Neutrophil (primary cell): ENCODE data around the gene WDR62.

Experiments used
- H3K27ac ChIP-seq: fragments of 200-600 bp; sonication (generic); 2 replicates; pipeline ENCODE4 v1.5.1; 2016; ENCODE audit warnings: mild to moderate bottlenecking, moderate library complexity
- H3K27me3 ChIP-seq: fragments of 200-600 bp; sonication (generic); 2 replicates; pipeline ENCODE4 v1.6.0; 2016; ENCODE audit warnings: mild to moderate bottlenecking
- H3K36me3 ChIP-seq: fragments of 200-600 bp; sonication (generic); 2 replicates; pipeline ENCODE4 v1.5.1; 2017
- H3K4me1 ChIP-seq, 2 experiments: fragments of 200-600 bp in 1 of 2; sonication (generic) in 1 of 2; 1 replicate in 1 of 2; 2 replicates in 1 of 2; pipeline versions ENCODE4 v1.5.1 to v1.6.1; 2013 to 2016; ENCODE audit warnings: low read depth in 1 of 2, low read length in 1 of 2, mild to moderate bottlenecking in 1 of 2, moderate library complexity in 1 of 2; ENCODE audit not compliant: control insufficient read depth in 1 of 2, insufficient read depth in 1 of 2
- H3K4me3 ChIP-seq, 2 experiments: fragments of 200-600 bp in 1 of 2; sonication (generic) in 1 of 2; 1 replicate in 1 of 2; 2 replicates in 1 of 2; pipeline ENCODE4 v1.5.1; 2013 to 2016; ENCODE audit warnings: low read depth in 1 of 2, low read length in 1 of 2, mild to moderate bottlenecking in 1 of 2, moderate library complexity in 1 of 2
- H3K9me3 ChIP-seq: fragments of 200-600 bp; sonication (generic); 2 replicates; pipeline ENCODE4 v1.5.1; 2016
- TF ChIP-seq, protein P1 (sequence below): fragments of 200-600 bp; sonication (generic); IDR thresholded peaks from 2 replicates; pipeline ENCODE4 v1.5.1; 2016; ENCODE audit warnings: antibody characterized with exemption

The WDR62 gene

DNA sequence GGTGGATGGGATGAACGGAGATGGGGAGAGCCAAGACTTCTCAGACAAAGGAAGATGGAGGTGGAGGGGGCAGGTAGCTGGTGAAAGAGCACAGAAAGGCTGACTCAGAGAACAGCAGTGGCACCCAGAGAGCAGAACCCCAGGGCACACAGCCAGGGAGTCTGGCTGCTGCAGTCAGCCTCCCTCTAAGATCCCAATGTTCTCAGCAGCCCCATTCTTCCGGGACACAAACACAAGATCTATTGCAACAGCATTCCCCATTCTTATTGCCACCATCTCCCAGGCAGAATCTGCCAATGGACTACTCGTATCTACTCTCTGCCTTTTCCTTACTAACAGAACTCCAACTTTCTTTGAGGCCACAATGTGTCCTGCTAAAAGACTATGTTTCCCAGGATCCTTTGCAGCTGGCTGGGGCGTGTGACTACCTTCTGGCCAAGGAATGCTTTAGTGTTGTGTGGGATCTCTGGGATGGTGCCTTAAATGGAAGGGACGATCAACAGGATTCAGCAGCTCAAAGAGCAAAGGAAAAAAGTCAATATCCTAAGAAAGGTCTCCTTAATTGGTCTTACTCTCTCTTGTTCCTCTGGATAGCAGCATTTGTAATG is 8.2 kb upstream of the WDR62 start:
- TF ChIP-seq, protein P1, sequence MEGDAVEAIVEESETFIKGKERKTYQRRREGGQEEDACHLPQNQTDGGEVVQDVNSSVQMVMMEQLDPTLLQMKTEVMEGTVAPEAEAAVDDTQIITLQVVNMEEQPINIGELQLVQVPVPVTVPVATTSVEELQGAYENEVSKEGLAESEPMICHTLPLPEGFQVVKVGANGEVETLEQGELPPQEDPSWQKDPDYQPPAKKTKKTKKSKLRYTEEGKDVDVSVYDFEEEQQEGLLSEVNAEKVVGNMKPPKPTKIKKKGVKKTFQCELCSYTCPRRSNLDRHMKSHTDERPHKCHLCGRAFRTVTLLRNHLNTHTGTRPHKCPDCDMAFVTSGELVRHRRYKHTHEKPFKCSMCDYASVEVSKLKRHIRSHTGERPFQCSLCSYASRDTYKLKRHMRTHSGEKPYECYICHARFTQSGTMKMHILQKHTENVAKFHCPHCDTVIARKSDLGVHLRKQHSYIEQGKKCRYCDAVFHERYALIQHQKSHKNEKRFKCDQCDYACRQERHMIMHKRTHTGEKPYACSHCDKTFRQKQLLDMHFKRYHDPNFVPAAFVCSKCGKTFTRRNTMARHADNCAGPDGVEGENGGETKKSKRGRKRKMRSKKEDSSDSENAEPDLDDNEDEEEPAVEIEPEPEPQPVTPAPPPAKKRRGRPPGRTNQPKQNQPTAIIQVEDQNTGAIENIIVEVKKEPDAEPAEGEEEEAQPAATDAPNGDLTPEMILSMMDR = no peak
- Histone ChIP-seq H3K4me3 (no peak overlapping the region), H3K9me3 (no peaks in the 10 kb centered on the region), H3K36me3 (no peaks in the 10 kb centered on the region), H3K27ac (no peak overlapping the region), H3K27me3 (no peaks in the 10 kb centered on the region), H3K4me1 (no peaks in the 10 kb centered on the region)

DNA sequence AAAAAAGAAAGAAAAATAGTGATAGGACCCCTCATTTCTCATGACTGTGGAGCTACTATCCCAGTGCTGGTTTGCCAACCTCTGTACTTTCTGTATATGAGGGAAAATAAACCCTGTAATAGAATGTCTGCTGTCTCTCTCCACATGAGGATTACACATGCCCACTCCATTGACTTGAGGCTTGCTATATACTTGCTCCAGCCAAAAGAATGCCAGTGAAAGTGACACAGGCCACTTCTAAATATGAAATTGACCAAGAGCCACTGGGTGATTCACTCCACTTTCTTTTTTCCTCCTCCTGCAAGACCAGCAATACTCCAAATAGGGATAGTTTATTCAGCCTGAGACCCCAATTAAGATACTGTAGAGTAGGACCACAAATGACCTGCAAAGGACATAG is 6.9 kb upstream of the WDR62 start:
- TF ChIP-seq, protein P1 = no peak
- Histone ChIP-seq H3K36me3 (no peaks in the 10 kb centered on the region), H3K4me3 (no peak overlapping the region), H3K9me3 (no peaks in the 10 kb centered on the region), H3K4me1 (peaks cover under 1 to 2% of the 10 kb centered on the region in 2 experiments), H3K27me3 (no peaks in the 10 kb centered on the region), H3K27ac (no peak overlapping the region)

DNA sequence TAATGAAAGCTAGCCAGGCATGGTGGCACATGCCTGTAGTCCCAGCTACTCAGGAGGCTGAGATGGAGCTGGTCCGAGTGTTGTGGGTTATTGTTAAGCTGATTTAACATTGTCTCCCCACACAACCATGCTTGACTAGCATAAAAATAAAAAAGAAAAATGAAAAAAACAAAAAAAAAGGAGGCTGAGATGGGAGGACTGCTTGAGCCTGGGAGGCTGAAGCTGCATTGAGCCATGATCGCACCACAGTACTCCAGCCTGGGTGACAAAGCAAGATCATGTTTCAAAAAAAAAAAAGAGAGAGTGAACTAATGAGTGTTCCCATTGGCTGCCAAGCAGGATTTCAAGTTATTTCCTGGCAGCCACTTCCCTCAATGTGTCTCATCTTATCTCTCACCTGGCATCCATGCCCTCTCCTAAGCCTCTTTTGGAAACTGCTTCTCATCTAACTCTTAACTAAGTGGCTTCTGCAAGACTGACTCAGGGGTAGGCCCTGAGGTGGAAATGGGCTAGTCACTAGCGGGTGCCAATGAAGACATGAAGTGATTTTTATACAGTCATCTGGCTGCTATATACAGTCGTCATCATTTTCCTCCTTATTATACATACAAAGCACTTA is 5.5 kb upstream of the WDR62 start:
- Histone ChIP-seq H3K27me3 (no peaks in the 10 kb centered on the region), H3K27ac (no peak overlapping the region)

DNA sequence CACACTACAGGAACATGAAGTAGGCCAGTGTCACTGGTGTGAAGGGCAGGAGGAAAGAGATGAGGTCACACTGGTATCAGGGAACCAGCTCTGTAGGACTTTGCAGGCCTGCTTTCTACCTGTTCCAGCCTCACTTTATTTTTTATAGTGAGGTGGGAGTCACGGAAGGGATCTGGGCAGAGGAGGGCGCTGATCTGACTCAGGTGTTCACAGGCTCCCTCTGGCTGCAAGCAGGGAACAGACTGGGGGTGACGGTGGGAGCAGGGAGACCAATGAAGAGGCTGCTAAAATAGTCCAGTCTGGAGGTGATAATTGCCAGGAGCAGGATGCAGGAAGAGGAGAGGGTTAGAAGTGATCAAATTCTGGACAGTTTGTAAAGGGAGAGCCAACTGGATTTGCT is 3.5 kb upstream of the WDR62 start:
- Histone ChIP-seq H3K4me1 (peaks cover 21 to 22% of the 10 kb centered on the region in 2 experiments), H3K27me3 (no peaks in the 10 kb centered on the region), H3K9me3 (no peaks in the 10 kb centered on the region), H3K4me3 (no peak overlapping the region), H3K36me3 (no peaks in the 10 kb centered on the region), H3K27ac (no peak overlapping the region)
- TF ChIP-seq, protein P1 = no peak

More for the DNA sequence above, 5.5 kb upstream of the WDR62 start:
- Histone ChIP-seq H3K36me3 (no peaks in the 10 kb centered on the region), H3K4me3 (no peak overlapping the region), H3K4me1 (peaks cover 8 to 12% of the 10 kb centered on the region in 2 experiments), H3K9me3 (no peaks in the 10 kb centered on the region)
- TF ChIP-seq, protein P1 = no peak

DNA sequence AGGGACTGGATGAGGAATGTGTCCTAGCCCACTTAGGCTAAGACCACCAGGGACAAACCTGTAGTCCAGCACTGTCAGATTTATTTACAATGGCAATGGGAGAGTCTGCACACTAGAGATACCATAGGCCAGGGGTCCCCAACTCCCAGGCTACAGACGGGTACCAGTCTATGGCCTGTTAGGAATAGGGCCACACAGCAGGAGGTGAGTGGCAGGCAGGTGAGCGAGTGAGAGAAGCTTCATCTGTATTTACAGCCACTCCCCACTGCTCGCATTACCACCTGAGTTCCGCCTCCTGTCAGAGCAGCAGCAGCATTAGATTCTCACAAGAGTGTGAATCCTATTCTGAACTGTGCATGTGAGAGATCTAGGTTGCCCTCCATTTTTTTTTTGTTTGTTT is 3.1 kb upstream of the WDR62 start:
- H3K27ac ChIP-seq = no peak overlapping the region
- no peaks in the 10 kb centered on the region for H3K36me3 ChIP-seq
- H3K27me3 ChIP-seq = no peaks in the 10 kb centered on the region
- no peak overlapping the region for H3K4me3 ChIP-seq
- H3K4me1 ChIP-seq = peaks cover 21 to 22% of the 10 kb centered on the region in 2 experiments
- no peaks in the 10 kb centered on the region for H3K9me3 ChIP-seq
- TF ChIP-seq, protein P1 = no peak
